SK-N-SH treated with all-trans-retinoic acid at 6 μM for 48 hours (cell line): ENCODE measurements around the gene SLC24A4.

Experiments used
- ATAC-seq: fragments of 200-7000 bp; cut with Tn5 transposase; 3 replicates; pipeline ENCODE4 v1.9.1; 2020; ENCODE audit warnings: mild to moderate bottlenecking, moderate library complexity
- ARNTL ChIP-seq: fragments of 450-650 bp; formaldehyde crosslinking; IDR thresholded peaks from 2 replicates; pipeline ENCODE4 v1.5.0; 2020; ENCODE audit warnings: low read depth, mild to moderate bottlenecking, moderate library complexity, borderline replicate concordance
- BACH2 ChIP-seq: fragments of 250-450 bp; sonication (Bioruptor Pico); IDR thresholded peaks from 2 replicates; pipeline ENCODE4 v1.9.0; 2021; ENCODE audit warnings: mild to moderate bottlenecking, borderline replicate concordance
- CSDC2 ChIP-seq: fragments of 250-450 bp; sonication (Bioruptor Pico); IDR thresholded peaks from 2 replicates; pipeline ENCODE4 v1.5.0; 2020; ENCODE audit warnings: mild to moderate bottlenecking, moderate library complexity
- ESRRG ChIP-seq: fragments of 250-450 bp; sonication (Bioruptor Pico); IDR thresholded peaks from 2 replicates; pipeline ENCODE4 v1.6.1; 2021; ENCODE audit warnings: mild to moderate bottlenecking
- GLIS3 ChIP-seq: fragments of 250-450 bp; sonication (Bioruptor Pico); IDR thresholded peaks from 2 replicates; pipeline ENCODE4 v1.5.0; 2020; ENCODE audit warnings: mild to moderate bottlenecking, moderate library complexity
- ISL1 ChIP-seq: fragments of 250-450 bp; sonication (Bioruptor Pico); IDR thresholded peaks from 2 replicates; pipeline ENCODE4 v2.1.2; 2022; ENCODE audit warnings: mild to moderate bottlenecking, moderate library complexity
- OSR1 ChIP-seq: fragments of 250-450 bp; sonication (Bioruptor Pico); IDR thresholded peaks from 2 replicates; pipeline ENCODE4 v1.8.0; 2022; ENCODE audit warnings: moderate library complexity, mild to moderate bottlenecking, inconsistent platforms
- PPARA ChIP-seq: fragments of 250-450 bp; sonication (Bioruptor Pico); IDR thresholded peaks from 2 replicates; pipeline ENCODE4 v1.5.0; 2020; ENCODE audit warnings: mild to moderate bottlenecking, borderline replicate concordance
- RARB ChIP-seq: fragments of 250-450 bp; sonication (Bioruptor Pico); IDR thresholded peaks from 2 replicates; pipeline ENCODE4 v1.8.0; 2021; ENCODE audit warnings: mild to moderate bottlenecking, moderate library complexity
- TCF4 ChIP-seq: fragments of 250-450 bp; sonication (Bioruptor Pico); IDR thresholded peaks from 2 replicates; pipeline ENCODE4 v1.8.0; 2021; ENCODE audit warnings: mild to moderate bottlenecking, moderate library complexity, borderline replicate concordance
- ZC3H10 ChIP-seq: fragments of 250-450 bp; sonication (Bioruptor Pico); IDR thresholded peaks from 2 replicates; pipeline ENCODE4 v1.5.1; 2021; ENCODE audit warnings: mild to moderate bottlenecking, moderate library complexity
- ZFP3 ChIP-seq: fragments of 250-450 bp; sonication (Bioruptor Pico); IDR thresholded peaks from 2 replicates; pipeline ENCODE4 v1.5.0; 2020; ENCODE audit warnings: mild to moderate bottlenecking, moderate library complexity
- ZFP30 ChIP-seq: fragments of 450-650 bp; formaldehyde crosslinking; IDR thresholded peaks from 2 replicates; pipeline ENCODE4 v1.5.0; 2022; ENCODE audit warnings: mild to moderate bottlenecking, moderate library complexity
- ZNF565 ChIP-seq: fragments of 450-650 bp; formaldehyde crosslinking; conservative IDR thresholded peaks from 2 replicates; pipeline ENCODE4 v1.5.0; 2020; ENCODE audit warnings: low read depth, mild to moderate bottlenecking, moderate library complexity
- ZNF70 ChIP-seq: fragments of 450-650 bp; formaldehyde crosslinking; IDR thresholded peaks from 2 replicates; pipeline ENCODE4 v1.5.0; 2020; ENCODE audit warnings: mild to moderate bottlenecking, moderate library complexity
- ZNF8 ChIP-seq: fragments of 450-650 bp; formaldehyde crosslinking; IDR thresholded peaks from 2 replicates; pipeline ENCODE4 v1.5.0; 2020; ENCODE audit warnings: mild to moderate bottlenecking, moderate library complexity
- TF ChIP-seq, protein P1 (sequence below): fragments of 250-450 bp; sonication (Bioruptor Pico); IDR thresholded peaks from 2 replicates; pipeline ENCODE4 v1.8.0; 2020; ENCODE audit warnings: mild to moderate bottlenecking, moderate library complexity, borderline replicate concordance
- TF ChIP-seq, protein P2 (sequence below): fragments of 250-450 bp; sonication (Bioruptor Pico); IDR thresholded peaks from 2 replicates; pipeline ENCODE4 v1.5.1; 2020; ENCODE audit warnings: low read depth, mild to moderate bottlenecking, moderate library complexity
- TF ChIP-seq, protein P3 (sequence below): fragments of 250-450 bp; sonication (Bioruptor Pico); IDR thresholded peaks from 2 replicates; pipeline ENCODE4 v1.5.1; 2021; ENCODE audit warnings: mild to moderate bottlenecking, moderate library complexity
- TF ChIP-seq, protein P4 (sequence below): fragments of 250-450 bp; sonication (Bioruptor Pico); IDR thresholded peaks from 2 replicates; pipeline ENCODE4 v1.8.0; 2021; ENCODE audit warnings: low read depth, mild to moderate bottlenecking, moderate library complexity, borderline replicate concordance

Gene SLC24A4

DNA sequence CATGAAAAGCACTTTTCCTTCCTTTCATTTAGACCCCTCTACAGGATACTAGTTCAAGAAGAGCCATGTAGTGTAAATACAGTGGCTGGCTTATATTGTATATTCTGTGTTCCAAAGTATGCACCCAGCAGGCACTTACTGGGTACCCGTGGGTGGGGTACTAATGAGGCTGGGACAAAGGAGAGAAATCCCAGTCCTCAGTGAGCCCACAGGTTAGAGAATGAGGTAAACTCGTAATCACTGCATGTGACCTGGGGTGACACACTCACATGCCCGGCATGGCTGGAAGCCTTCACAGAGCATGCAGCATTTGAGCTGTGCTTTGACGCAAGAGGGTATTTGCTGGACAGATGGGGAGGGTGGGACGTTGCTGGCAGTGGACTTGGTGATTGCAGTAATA is 17.1 kb downstream of the SLC24A4 start:
- TF ChIP-seq ZNF8 (CRISPR knock-in tag) (no peak), RARB (no peak), ESRRG (CRISPR knock-in tag) (no peak), TCF4 (CRISPR knock-in tag) (no peak), CSDC2 (CRISPR knock-in tag) (no peak), ISL1 (CRISPR knock-in tag) (no peak), BACH2 (CRISPR knock-in tag) (no peak), ZNF565 (CRISPR knock-in tag) (no peak), ARNTL (CRISPR knock-in tag) (no peak), PPARA (no peak), ZNF70 (CRISPR knock-in tag) (no peak), ZFP30 (CRISPR knock-in tag) (no peak)
- TF ChIP-seq, protein P1, sequence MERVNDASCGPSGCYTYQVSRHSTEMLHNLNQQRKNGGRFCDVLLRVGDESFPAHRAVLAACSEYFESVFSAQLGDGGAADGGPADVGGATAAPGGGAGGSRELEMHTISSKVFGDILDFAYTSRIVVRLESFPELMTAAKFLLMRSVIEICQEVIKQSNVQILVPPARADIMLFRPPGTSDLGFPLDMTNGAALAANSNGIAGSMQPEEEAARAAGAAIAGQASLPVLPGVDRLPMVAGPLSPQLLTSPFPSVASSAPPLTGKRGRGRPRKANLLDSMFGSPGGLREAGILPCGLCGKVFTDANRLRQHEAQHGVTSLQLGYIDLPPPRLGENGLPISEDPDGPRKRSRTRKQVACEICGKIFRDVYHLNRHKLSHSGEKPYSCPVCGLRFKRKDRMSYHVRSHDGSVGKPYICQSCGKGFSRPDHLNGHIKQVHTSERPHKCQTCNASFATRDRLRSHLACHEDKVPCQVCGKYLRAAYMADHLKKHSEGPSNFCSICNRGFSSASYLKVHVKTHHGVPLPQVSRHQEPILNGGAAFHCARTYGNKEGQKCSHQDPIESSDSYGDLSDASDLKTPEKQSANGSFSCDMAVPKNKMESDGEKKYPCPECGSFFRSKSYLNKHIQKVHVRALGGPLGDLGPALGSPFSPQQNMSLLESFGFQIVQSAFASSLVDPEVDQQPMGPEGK (CRISPR knock-in tag) = no peak
- TF ChIP-seq, protein P2, sequence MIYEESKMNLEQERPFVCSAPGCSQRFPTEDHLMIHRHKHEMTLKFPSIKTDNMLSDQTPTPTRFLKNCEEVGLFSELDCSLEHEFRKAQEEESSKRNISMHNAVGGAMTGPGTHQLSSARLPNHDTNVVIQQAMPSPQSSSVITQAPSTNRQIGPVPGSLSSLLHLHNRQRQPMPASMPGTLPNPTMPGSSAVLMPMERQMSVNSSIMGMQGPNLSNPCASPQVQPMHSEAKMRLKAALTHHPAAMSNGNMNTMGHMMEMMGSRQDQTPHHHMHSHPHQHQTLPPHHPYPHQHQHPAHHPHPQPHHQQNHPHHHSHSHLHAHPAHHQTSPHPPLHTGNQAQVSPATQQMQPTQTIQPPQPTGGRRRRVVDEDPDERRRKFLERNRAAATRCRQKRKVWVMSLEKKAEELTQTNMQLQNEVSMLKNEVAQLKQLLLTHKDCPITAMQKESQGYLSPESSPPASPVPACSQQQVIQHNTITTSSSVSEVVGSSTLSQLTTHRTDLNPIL (CRISPR knock-in tag) = no peak
- TF ChIP-seq, protein P3, sequence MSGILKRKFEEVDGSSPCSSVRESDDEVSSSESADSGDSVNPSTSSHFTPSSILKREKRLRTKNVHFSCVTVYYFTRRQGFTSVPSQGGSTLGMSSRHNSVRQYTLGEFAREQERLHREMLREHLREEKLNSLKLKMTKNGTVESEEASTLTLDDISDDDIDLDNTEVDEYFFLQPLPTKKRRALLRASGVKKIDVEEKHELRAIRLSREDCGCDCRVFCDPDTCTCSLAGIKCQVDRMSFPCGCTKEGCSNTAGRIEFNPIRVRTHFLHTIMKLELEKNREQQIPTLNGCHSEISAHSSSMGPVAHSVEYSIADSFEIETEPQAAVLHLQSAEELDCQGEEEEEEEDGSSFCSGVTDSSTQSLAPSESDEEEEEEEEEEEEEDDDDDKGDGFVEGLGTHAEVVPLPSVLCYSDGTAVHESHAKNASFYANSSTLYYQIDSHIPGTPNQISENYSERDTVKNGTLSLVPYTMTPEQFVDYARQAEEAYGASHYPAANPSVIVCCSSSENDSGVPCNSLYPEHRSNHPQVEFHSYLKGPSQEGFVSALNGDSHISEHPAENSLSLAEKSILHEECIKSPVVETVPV (CRISPR knock-in tag) = no peak
- TF ChIP-seq, protein P4, sequence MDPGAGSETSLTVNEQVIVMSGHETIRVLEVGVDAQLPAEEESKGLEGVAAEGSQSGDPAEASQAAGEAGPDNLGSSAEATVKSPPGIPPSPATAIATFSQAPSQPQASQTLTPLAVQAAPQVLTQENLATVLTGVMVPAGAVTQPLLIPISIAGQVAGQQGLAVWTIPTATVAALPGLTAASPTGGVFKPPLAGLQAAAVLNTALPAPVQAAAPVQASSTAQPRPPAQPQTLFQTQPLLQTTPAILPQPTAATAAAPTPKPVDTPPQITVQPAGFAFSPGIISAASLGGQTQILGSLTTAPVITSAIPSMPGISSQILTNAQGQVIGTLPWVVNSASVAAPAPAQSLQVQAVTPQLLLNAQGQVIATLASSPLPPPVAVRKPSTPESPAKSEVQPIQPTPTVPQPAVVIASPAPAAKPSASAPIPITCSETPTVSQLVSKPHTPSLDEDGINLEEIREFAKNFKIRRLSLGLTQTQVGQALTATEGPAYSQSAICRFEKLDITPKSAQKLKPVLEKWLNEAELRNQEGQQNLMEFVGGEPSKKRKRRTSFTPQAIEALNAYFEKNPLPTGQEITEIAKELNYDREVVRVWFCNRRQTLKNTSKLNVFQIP (CRISPR knock-in tag) = no peak
- ATAC-seq = no peak

DNA sequence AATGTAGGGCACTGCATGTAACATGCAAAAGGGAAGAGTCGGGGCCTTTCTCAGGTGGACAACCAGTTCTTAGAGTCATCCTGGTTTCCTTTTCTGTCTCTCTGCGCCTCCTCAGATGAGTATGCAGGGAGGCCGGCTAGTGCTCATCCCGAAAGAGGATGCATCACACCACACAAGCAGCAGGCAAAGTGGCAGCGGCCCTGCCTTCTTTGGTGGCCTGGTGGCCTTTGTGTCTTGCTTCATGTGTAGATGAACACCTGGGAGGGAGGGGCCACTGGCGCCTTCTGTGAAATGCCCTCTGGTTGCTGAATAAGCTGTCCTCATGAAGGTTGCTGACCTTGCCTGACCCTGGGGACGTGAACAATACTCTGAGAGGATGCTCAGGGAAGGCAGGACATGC is 18.0 kb downstream of the SLC24A4 start:
- ATAC-seq = no peak
- TF ChIP-seq OSR1 (no peak), ZNF70 (CRISPR knock-in tag) (no peak), ESRRG (CRISPR knock-in tag) (no peak), ZFP3 (CRISPR knock-in tag) (no peak), BACH2 (CRISPR knock-in tag) (no peak), GLIS3 (CRISPR knock-in tag) (no peak), TCF4 (CRISPR knock-in tag) (no peak), CSDC2 (CRISPR knock-in tag) (no peak), ZNF565 (CRISPR knock-in tag) (no peak), ZC3H10 (CRISPR knock-in tag) (no peak), ZFP30 (CRISPR knock-in tag) (no peak), RARB (no peak)
- TF ChIP-seq, protein P2 (CRISPR knock-in tag) = no peak
- TF ChIP-seq, protein P3 (CRISPR knock-in tag) = no peak
- TF ChIP-seq, protein P1 (CRISPR knock-in tag) = no peak
